Measurements from ENCODE around the gene ZNF862. TPM values are rescaled to one million over a fixed set of nuclear protein-coding genes. Genes with fewer than 3 reads are reported as not detected.

Gene ZNF862
- total and polyA plus RNA-seq, 2 donors from 2014 or later: 5.7 to 29.1 TPM

- Histone ChIP-seq H3K27me3 (ENCODE audit: control insufficient read depth, insufficient read depth, low read length) (no peaks in the 10 kb centered on the region), H3K9ac (ENCODE audit: low read length in 3 of 3) (no peak overlapping the region), H3K27ac (ENCODE audit: low read depth in 2 of 2, low read length in 2 of 2) (no peak overlapping the region), H3K9me3 (ENCODE audit: control insufficient read depth in 2 of 3, insufficient read depth in 1 of 3, low read length in 3 of 3) (no peaks in the 10 kb centered on the region), H3K4me3 (ENCODE audit: low read length in 3 of 3) (no peak overlapping the region), H3K4me1 (ENCODE audit: control insufficient read depth in 2 of 3, insufficient read depth in 2 of 3, low read depth in 1 of 3, low read length in 3 of 3) (peaks cover 0 to 2% (median 0%) of the 10 kb centered on the region in 3 donors), H3K36me3 (ENCODE audit: control insufficient read depth in 2 of 3, insufficient read depth in 3 of 3, low read length in 3 of 3) (no peaks in the 10 kb centered on the region)
- intact Hi-C loops (cut with DNase I): no loop called here
- TF ChIP-seq CTCF (IDR thresholded peaks at IDR 0.05; ENCODE audit: borderline replicate concordance, extremely low read depth, insufficient read depth): no peak
- FAIRE-seq: no peak
- DNase-seq: no peak
Measured at GRCh38 chr7:149790754-149791360, 47.3 kb upstream of the ZNF862 start.

GRCh38 chr7:149791411-149792219, 46.6 kb upstream of the ZNF862 start:
- DNase-seq: no peak

GRCh38 chr7:149792220-149792595, 46.0 kb upstream of the ZNF862 start:
- no peaks in the 10 kb centered on the region for H3K27me3 ChIP-seq (ENCODE audit: control insufficient read depth, insufficient read depth, low read length)
- FAIRE-seq: no peak

More at GRCh38 chr7:149791411-149792219, 46.6 kb upstream of the ZNF862 start:
- TF ChIP-seq CTCF (IDR thresholded peaks at IDR 0.05; ENCODE audit: borderline replicate concordance, extremely low read depth, insufficient read depth): no peak
- Histone ChIP-seq H3K4me3 (ENCODE audit: low read length in 3 of 3) (no peak overlapping the region), H3K4me1 (ENCODE audit: control insufficient read depth in 2 of 3, insufficient read depth in 2 of 3, low read depth in 1 of 3, low read length in 3 of 3) (peaks cover 0 to 2% (median 0%) of the 10 kb centered on the region in 3 donors), H3K9me3 (ENCODE audit: control insufficient read depth in 2 of 3, insufficient read depth in 1 of 3, low read length in 3 of 3) (no peaks in the 10 kb centered on the region), H3K36me3 (ENCODE audit: control insufficient read depth in 2 of 3, insufficient read depth in 3 of 3, low read length in 3 of 3) (no peaks in the 10 kb centered on the region), H3K9ac (ENCODE audit: low read length in 3 of 3) (no peak overlapping the region), H3K27me3 (ENCODE audit: control insufficient read depth, insufficient read depth, low read length) (no peaks in the 10 kb centered on the region), H3K27ac (ENCODE audit: low read depth in 2 of 2, low read length in 2 of 2) (no peak overlapping the region)
- no peak for FAIRE-seq
- intact Hi-C loops (cut with DNase I): no loop called here

More at GRCh38 chr7:149792220-149792595, 46.0 kb upstream of the ZNF862 start:
- intact Hi-C loops (cut with DNase I): no loop called here
- Histone ChIP-seq H3K36me3 (ENCODE audit: control insufficient read depth in 2 of 3, insufficient read depth in 3 of 3, low read length in 3 of 3) (no peaks in the 10 kb centered on the region), H3K9ac (ENCODE audit: low read length in 3 of 3) (no peak overlapping the region), H3K9me3 (ENCODE audit: control insufficient read depth in 2 of 3, insufficient read depth in 1 of 3, low read length in 3 of 3) (no peaks in the 10 kb centered on the region), H3K27ac (ENCODE audit: low read depth in 2 of 2, low read length in 2 of 2) (no peak overlapping the region), H3K4me1 (ENCODE audit: control insufficient read depth in 2 of 3, insufficient read depth in 2 of 3, low read depth in 1 of 3, low read length in 3 of 3) (peaks cover 0 to 2% (median 0%) of the 10 kb centered on the region in 3 donors), H3K4me3 (ENCODE audit: low read length in 3 of 3) (no peak overlapping the region)
- DNase-seq: no peak
- TF ChIP-seq CTCF (IDR thresholded peaks at IDR 0.05; ENCODE audit: borderline replicate concordance, extremely low read depth, insufficient read depth): no peak

Data from kidney (tissue), 14 donors.